ENCODE data around the gene ZNF629.

Gene ZNF629

DNA sequence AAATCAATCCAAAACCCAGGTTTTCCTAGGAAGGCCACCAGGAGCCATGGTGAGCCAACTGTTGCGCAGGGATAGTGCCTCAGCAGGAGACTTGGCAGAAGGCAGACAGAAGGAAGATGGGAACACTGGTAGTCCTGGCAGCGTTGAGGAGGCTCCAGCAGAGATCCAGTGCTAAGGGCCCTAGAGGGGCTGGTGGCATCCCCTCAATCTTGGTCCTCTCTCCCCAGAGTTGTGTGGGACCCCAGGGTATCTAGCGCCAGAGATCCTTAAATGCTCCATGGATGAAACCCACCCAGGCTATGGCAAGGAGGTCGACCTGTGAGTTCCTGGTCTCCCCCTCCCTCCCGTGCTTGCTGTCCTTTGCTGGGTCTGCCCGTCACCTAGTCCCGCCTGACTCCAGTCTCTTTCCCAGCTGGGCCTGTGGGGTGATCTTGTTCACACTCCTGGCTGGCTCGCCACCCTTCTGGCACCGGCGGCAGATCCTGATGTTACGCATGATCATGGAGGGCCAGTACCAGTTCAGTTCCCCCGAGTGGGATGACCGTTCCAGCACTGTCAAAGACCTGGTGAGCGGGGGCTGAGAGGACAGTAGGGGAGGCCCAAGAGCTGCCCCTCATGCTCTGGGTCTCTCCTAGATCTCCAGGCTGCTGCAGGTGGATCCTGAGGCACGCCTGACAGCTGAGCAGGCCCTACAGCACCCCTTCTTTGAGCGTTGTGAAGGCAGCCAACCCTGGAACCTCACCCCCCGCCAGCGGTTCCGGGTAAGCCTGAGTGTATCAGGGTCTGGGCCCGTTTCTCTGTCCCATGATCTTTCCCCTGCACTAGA lies 30.8 kb downstream of the ZNF629 start:
- no peak overlapping the region for H3K27ac Mint-ChIP-seq
- no peaks in the 10 kb centered on the region for H3K27me3 Mint-ChIP-seq
- peaks cover 90% of the 10 kb centered on the region for H3K36me3 Mint-ChIP-seq (ENCODE audit: low read depth)
- H3K4me3 Mint-ChIP-seq: no peak overlapping the region
- intact Hi-C loops (cut with micrococcal nuclease): no loop called here
- H3K9me3 Mint-ChIP-seq: no peaks in the 10 kb centered on the region
- H3K4me1 Mint-ChIP-seq (ENCODE audit: low read depth): peaks cover 44% of the 10 kb centered on the region

DNA sequence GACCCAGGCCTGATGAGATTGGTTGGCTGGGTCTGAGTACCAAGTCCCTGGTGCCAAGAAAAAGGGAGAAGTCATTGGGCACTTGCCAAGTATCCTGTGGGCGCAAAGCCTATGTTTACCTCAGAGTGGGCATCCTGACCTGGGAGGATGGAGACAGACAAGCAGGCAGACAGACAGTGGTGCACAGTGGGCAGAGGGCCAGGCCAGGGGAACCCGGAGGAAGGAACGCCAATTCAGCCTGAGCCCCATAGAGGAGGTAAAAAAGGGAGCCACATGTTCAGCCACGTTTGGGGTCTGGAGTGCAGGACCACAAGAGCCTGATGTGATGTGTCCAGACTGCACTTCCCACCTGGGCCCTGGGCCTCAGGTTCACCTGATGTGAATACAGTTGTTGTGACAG lies 33.4 kb downstream of the ZNF629 start:
- Mint-ChIP-seq H3K27me3 (no peaks in the 10 kb centered on the region), H3K4me1 (ENCODE audit: low read depth) (peaks cover 44% of the 10 kb centered on the region), H3K4me3 (no peak overlapping the region), H3K9me3 (no peaks in the 10 kb centered on the region), H3K36me3 (ENCODE audit: low read depth) (peaks cover 95% of the 10 kb centered on the region), H3K27ac (no peak overlapping the region)
- intact Hi-C loops (cut with micrococcal nuclease): no loop called here

DNA sequence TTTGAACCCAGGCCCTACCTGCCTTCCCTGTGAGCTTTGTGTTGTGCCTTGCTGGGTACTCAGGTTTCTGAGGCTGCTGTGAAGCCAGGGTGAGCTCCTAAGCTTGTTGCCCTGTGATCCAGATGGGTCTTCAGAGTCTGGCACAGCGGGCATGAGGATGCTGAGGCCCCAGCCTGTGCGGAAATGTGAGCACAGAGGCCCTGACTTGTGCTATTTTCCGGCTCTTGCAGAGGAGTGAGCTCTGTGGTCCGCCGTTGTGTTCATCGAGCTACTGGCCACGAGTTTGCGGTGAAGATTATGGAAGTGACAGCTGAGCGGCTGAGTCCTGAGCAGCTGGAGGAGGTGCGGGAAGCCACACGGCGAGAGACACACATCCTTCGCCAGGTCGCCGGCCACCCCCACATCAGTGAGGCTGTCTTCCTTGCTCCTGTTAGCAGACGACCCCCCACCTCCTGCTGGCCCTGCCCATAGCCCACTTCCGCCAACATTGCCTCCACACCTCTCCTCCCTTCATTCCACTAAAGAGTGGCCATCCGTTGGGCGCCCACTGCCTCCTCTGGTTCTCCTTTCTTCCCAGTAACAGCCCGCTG lies 36.0 kb downstream of the ZNF629 start:
- no peaks in the 10 kb centered on the region for H3K9me3 Mint-ChIP-seq
- no peak overlapping the region for H3K27ac Mint-ChIP-seq
- H3K27me3 Mint-ChIP-seq: no peaks in the 10 kb centered on the region
- intact Hi-C loops (cut with micrococcal nuclease): no loop called here
- no peak overlapping the region for H3K4me3 Mint-ChIP-seq
- H3K4me1 Mint-ChIP-seq (ENCODE audit: low read depth): peaks cover 52% of the 10 kb centered on the region
- peaks cover 76% of the 10 kb centered on the region for H3K36me3 Mint-ChIP-seq (ENCODE audit: low read depth)

DNA sequence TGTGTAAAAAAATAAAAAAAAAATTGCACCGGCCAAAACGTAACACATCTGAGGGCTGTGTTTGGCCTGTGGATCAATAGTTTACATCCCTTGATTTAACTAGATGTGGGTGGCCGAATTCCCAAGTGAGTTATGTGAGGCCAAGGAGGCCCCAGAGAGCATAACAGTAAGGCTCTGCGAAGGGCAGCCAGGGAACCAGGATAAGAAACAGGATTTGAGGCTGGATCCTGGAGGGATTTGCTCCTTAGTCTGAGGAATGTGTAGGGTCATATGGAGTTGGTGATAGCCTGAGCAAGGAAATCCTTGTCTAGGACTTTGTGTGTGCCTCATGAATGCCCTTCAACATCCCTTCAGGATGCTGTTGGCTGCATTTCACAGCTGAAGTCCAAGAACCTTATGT lies 36.8 kb downstream of the ZNF629 start:
- H3K36me3 Mint-ChIP-seq (ENCODE audit: low read depth): peaks cover 72% of the 10 kb centered on the region
- H3K27ac Mint-ChIP-seq: no peak overlapping the region
- H3K4me3 Mint-ChIP-seq: no peak overlapping the region
- no peaks in the 10 kb centered on the region for H3K9me3 Mint-ChIP-seq
- H3K27me3 Mint-ChIP-seq: no peaks in the 10 kb centered on the region
- intact Hi-C loops (cut with micrococcal nuclease): no loop called here
- peaks cover 54% of the 10 kb centered on the region for H3K4me1 Mint-ChIP-seq (ENCODE audit: low read depth)

DNA sequence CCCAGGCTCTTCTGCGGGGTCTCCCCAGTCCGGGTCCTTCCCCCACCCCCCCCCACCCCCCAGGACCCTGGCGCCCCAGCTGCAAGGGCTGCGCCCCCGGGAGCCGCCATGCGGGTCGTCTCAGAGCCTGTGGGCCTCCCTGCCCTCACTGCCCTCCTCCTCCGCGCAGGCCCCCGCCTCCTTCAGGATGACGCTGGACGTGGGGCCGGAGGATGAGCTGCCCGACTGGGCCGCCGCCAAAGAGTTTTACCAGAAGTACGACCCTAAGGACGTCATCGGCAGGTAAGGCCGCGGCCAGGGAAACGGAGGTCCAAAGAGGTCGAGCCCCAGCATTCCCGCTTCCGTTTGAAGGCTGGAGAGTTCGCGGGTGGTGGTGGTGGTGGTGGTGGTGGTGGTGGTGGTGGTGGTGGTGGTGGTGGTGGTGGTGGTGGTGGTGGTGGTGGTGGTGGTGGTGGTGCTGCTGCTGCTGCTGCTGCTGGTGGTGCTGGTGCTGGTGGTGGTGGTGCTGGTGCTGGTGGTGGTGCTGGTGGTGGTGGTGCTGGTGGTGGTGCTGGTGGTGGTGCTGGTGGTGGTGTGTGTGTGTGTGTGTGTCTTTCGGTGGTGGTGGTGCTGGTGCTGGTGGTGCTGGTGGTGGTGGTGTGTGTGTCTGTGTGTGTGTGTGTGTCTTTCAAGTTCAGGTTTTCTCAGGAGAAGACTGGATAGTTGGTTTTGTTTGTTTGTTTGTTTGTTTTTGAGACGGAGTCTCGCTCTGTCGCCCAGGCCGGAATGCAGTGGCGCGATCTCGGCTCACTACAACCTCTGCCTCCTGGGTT lies 38.2 kb downstream of the ZNF629 start:
- Mint-ChIP-seq H3K9me3 (no peaks in the 10 kb centered on the region), H3K27me3 (no peaks in the 10 kb centered on the region), H3K27ac (peak overlapping the region; percentile 92), H3K36me3 (ENCODE audit: low read depth) (peaks cover 72% of the 10 kb centered on the region), H3K4me3 (peak overlapping the region; percentile 98), H3K4me1 (ENCODE audit: low read depth) (peaks cover 57% of the 10 kb centered on the region)
- intact Hi-C loops (cut with micrococcal nuclease): loop anchor here (1.0 kb wide), 3 partner anchors 12 to 65 kb away; no protein-coding TSS in a partner anchor

DNA sequence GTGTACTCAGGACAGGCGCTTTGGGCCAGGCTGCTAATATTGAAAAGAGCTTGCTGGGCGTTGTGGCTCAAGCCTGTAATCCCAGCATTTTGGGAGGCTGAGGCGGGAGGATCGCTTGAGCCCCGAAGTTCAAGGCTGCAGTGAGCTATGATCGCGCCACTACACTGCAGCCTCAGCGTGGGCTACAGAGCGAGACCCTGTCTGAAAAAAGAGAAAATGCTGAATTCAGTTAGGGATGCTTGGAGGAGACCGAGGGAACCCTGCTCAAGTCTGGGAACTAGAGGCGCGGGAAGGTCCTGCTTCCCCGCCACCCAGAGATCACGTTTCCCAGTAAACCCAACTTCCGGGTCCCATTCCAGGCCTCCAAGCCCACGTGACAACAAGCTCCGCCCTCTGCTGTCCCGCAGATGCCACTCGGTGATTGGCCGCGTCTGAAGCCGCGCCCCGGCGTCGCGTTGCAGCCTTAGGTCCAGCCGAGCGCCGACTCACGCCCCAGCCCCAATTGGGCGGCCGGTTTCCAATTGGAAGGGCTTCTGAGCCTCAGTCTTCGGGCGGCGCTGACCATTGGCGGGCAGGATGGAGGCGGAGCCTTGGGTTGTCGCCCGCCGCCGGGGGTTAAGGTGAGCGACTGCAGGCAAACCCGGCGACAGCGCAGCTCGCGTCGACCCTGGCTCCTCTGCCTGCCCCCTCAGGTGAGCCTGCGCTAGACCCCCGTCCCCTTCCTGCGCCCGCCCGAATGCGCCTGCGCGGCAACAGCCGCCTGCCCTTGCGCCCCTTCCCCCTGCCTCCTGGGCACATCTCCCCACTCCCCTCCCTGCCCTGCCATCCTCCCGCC lies 39.0 kb downstream of the ZNF629 start, which contains the start of gene PHKG2:
Gene PHKG2 (plus strand): TSS at position 627 of the 835 bp plus-strand sequence. CDS start 396 bp downstream, outside the sequence.
- peak within 1 kb of the TSS; percentile 98 for H3K4me3 Mint-ChIP-seq
- intact Hi-C loops (cut with micrococcal nuclease): loop anchor here (1.0 kb wide), 3 partner anchors 13 to 66 kb away; no protein-coding TSS in a partner anchor
- H3K9me3 Mint-ChIP-seq: no peaks in the 10 kb centered on the region
- H3K36me3 Mint-ChIP-seq (ENCODE audit: low read depth): peaks cover 72% of the 10 kb centered on the region
- peaks cover 57% of the 10 kb centered on the region for H3K4me1 Mint-ChIP-seq (ENCODE audit: low read depth)
- H3K27me3 Mint-ChIP-seq: no peaks in the 10 kb centered on the region
- peak within 1 kb of the TSS; percentile 92 for H3K27ac Mint-ChIP-seq

DNA sequence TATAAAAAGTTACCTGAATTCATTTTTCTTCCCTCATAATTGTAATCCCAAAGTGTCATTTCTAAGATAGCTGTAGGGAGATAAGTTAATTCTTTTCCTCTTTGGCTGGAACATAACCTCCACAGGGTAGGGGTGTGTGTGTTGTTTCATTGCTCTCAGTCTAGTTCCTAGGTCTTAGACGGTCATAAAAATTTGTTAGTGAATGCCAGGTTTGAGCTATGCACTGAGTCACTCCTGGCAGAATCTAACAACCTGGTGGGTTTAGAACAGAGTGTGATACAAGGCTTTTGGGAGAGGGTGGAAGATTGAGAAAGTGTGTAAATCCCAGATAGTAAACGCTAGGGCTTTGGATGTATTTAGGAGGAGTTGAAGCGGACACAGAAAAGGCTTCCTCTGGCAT lies 39.7 kb downstream of the ZNF629 start:
- peaks cover 57% of the 10 kb centered on the region for H3K4me1 Mint-ChIP-seq (ENCODE audit: low read depth)

DNA sequence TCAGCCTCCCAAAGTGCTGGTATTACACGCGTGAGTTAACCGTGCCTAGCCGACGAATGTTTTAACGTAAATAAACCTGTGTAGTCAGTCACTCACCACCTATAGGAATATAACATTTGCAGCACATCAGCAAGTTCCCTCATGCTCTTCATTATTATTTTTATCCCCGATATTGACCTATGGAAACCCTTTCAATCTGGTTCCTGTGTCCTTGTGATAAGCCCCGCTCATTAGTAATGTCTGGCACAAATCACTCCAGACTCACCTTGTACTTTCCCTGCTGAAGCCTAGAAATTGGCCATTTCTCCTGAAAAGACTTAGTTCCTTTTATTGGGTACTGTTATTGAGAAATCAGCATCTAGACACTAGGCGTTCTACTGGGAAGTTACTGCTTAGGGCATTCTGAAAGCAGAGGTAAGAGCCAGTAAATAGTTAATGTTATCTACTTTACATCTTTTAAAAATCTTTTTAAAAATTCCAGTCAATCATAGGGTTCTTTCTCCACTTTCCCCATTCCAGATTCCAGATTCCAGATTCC lies 40.3 kb downstream of the ZNF629 start:
- peaks cover 75% of the 10 kb centered on the region for H3K36me3 Mint-ChIP-seq (ENCODE audit: low read depth)
- H3K27me3 Mint-ChIP-seq: no peaks in the 10 kb centered on the region
- no peak overlapping the region for H3K4me3 Mint-ChIP-seq
- intact Hi-C loops (cut with micrococcal nuclease): no loop called here
- H3K27ac Mint-ChIP-seq: peak overlapping the region; percentile 92
- no peaks in the 10 kb centered on the region for H3K9me3 Mint-ChIP-seq
- H3K4me1 Mint-ChIP-seq (ENCODE audit: low read depth): peaks cover 57% of the 10 kb centered on the region

More for the DNA sequence above, 39.7 kb downstream of the ZNF629 start:
- Mint-ChIP-seq H3K27me3 (no peaks in the 10 kb centered on the region), H3K9me3 (no peaks in the 10 kb centered on the region), H3K27ac (peak overlapping the region; percentile 92), H3K4me3 (peak overlapping the region; percentile 98), H3K36me3 (ENCODE audit: low read depth) (peaks cover 75% of the 10 kb centered on the region)
- intact Hi-C loops (cut with micrococcal nuclease): no loop called here

DNA sequence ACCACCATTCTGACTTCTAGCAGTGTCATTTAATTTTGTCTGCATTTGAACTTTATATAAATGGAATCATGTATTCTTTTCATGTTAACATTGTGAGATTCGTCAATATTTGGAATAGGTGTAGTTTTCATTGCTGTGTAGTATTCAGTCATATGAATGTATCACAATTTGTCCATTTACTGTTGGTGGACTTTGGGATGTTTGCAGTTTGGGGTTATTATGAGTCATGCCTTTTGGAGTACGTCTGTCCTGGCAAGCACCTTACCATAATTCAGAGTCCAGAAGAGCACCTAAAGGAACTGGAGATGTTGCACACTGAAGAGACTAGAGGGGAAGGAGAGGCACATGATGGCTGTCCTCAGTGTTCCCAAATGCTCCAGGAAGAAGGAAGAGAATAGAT lies 41.9 kb downstream of the ZNF629 start:
- H3K27ac Mint-ChIP-seq: no peak overlapping the region
- no peak overlapping the region for H3K4me3 Mint-ChIP-seq
- H3K36me3 Mint-ChIP-seq (ENCODE audit: low read depth): peaks cover 75% of the 10 kb centered on the region
- H3K27me3 Mint-ChIP-seq: no peaks in the 10 kb centered on the region
- intact Hi-C loops (cut with micrococcal nuclease): no loop called here
- no peaks in the 10 kb centered on the region for H3K9me3 Mint-ChIP-seq
- peaks cover 52% of the 10 kb centered on the region for H3K4me1 Mint-ChIP-seq (ENCODE audit: low read depth)

DNA sequence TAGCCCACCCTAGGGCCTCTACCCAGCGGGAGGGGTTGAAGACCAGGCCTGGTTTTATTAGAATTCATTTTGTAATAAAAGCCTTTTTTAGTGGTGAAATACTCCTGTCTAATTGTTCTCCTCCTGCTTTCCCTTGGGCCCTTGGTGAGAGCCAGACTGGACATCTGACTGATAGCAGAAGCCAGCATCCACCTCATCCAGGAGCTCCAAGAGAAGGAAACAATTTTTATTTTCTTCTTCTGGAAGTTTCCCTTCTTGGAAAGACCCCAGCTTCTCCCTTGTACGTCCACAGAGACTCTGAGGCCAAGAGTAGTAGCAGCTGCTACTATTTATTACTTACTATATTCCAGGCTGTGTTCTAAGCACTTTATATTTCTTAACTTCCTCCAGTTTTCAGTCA lies 42.8 kb downstream of the ZNF629 start:
- Mint-ChIP-seq H3K36me3 (ENCODE audit: low read depth) (peaks cover 75% of the 10 kb centered on the region), H3K27me3 (no peaks in the 10 kb centered on the region), H3K4me1 (ENCODE audit: low read depth) (peaks cover 45% of the 10 kb centered on the region), H3K9me3 (no peaks in the 10 kb centered on the region), H3K4me3 (no peak overlapping the region), H3K27ac (no peak overlapping the region)
- intact Hi-C loops (cut with micrococcal nuclease): no loop called here

DNA sequence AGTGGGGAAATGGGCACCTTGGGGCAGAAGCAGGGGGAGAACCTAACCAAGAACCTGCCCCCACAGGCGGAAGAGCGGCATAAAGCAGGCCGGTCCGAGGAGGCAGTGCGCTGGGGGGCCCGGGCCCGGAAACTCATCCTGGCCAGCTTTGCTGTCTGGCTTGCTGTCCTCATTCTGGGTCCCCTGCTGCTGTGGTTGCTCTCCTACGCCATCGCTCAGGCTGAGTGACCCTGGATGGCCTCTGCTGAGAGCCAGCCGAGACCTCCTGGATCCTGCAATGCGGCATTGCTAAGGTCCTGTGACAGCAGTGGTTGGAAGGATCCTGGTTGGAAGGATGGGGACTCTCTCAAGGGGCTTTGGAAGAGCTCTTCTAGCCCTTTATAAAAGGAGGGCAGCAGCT lies 43.3 kb downstream of the ZNF629 start:
- Mint-ChIP-seq H3K4me3 (no peak overlapping the region), H3K27me3 (no peaks in the 10 kb centered on the region), H3K36me3 (ENCODE audit: low read depth) (peaks cover 75% of the 10 kb centered on the region), H3K9me3 (no peaks in the 10 kb centered on the region), H3K4me1 (ENCODE audit: low read depth) (peaks cover 44% of the 10 kb centered on the region), H3K27ac (peak overlapping the region; percentile 20)
- intact Hi-C loops (cut with micrococcal nuclease): no loop called here

DNA sequence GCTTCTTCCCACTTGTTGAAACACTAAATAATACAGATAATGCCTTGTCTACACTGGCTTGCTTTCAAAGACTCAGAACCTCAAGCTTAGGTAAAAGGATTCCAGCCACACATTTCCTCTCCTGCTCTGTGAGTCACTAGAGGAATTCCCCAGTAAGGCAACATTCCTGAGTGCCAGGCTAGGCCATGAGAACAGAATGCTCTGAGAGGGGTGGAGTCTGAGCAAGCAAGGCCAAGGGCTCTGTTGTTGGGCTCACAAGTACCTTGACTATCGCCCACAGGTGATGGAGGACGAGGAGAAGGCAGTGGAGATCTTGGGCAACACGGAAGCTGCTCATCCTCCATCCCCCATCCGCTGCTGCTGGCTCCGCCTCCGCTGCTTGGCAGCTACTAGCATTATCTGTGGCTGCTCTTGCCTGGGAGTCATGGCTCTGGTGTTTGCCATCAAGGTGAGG lies 45.5 kb downstream of the ZNF629 start:
- Mint-ChIP-seq H3K9me3 (no peaks in the 10 kb centered on the region), H3K4me3 (no peak overlapping the region), H3K27ac (peak overlapping the region; percentile 62), H3K27me3 (no peaks in the 10 kb centered on the region), H3K4me1 (ENCODE audit: low read depth) (peaks cover 25% of the 10 kb centered on the region), H3K36me3 (ENCODE audit: low read depth) (peaks cover 91% of the 10 kb centered on the region)
- intact Hi-C loops (cut with micrococcal nuclease): no loop called here
